HG03066 (cell line): ENCODE measurements around the gene ERC2.

Experiments
- ATAC-seq: cut with Tn5 transposase; IDR thresholded peaks from one replicate; pipeline ENCODE4 v1.9.1; 2021; ENCODE audit warnings: low read depth; ENCODE audit not compliant: unreplicated experiment

The ERC2 gene

GRCh38 chr3:56370991-56371775, 97.1 kb downstream of the ERC2 start:
- no peak for ATAC-seq

GRCh38 chr3:56369914-56370313, 98.4 kb downstream of the ERC2 start:
- ATAC-seq: no peak

- ATAC-seq: no peak
These were observed 99.4 kb downstream of the ERC2 start for GRCh38 chr3:56368846-56369245.

GRCh38 chr3:56366641-56367162, 101.6 kb downstream of the ERC2 start:
- ATAC-seq: no peak

GRCh38 chr3:56365905-56366640, 102.2 kb downstream of the ERC2 start:
- no peak for ATAC-seq

GRCh38 chr3:56364665-56365064, 103.6 kb downstream of the ERC2 start:
- ATAC-seq: no peak

GRCh38 chr3:56363720-56364119, 104.5 kb downstream of the ERC2 start:
- no peak for ATAC-seq

GRCh38 chr3:56361731-56362130, 106.5 kb downstream of the ERC2 start:
- no peak for ATAC-seq

- no peak for ATAC-seq
These were observed 111.0 kb downstream of the ERC2 start for GRCh38 chr3:56357266-56357665.

GRCh38 chr3:56356808-56357207, 111.5 kb downstream of the ERC2 start:
- ATAC-seq: no peak

GRCh38 chr3:56355570-56356185, 112.6 kb downstream of the ERC2 start:
- no peak for ATAC-seq

GRCh38 chr3:56351537-56351936, 116.7 kb downstream of the ERC2 start:
- ATAC-seq: no peak

GRCh38 chr3:56347219-56347871, 120.9 kb downstream of the ERC2 start:
- ATAC-seq: no peak

GRCh38 chr3:56342475-56342874, 125.8 kb downstream of the ERC2 start:
- ATAC-seq: no peak

GRCh38 chr3:56339671-56340070, 128.6 kb downstream of the ERC2 start:
- ATAC-seq: no peak

- ATAC-seq: no peak
These were observed 129.0 kb downstream of the ERC2 start for GRCh38 chr3:56339244-56339643.

GRCh38 chr3:56336023-56336422, 132.2 kb downstream of the ERC2 start:
- ATAC-seq: no peak

- no peak for ATAC-seq
These were observed 143.8 kb downstream of the ERC2 start for GRCh38 chr3:56324473-56324872.

- ATAC-seq: no peak
These were observed 144.3 kb downstream of the ERC2 start for GRCh38 chr3:56323986-56324420.

- no peak for ATAC-seq
These were observed 145.4 kb downstream of the ERC2 start for GRCh38 chr3:56322862-56323261.

- no peak for ATAC-seq
These were observed 146.4 kb downstream of the ERC2 start for GRCh38 chr3:56321892-56322291.
